Stomach (tissue), 4 donors: Measurements from ENCODE around the gene TFDP2.

Source experiments
- CTCF ChIP-seq, 7 experiments: fragments of 450-650 bp in 4 of 7; fragments of 200-600 bp in 3 of 7; sonication (generic) in 3 of 7; IDR thresholded peaks; one replicate each; pipeline ENCODE4 v1.5.1; 2016 to 2019; ENCODE audit warnings: antibody characterized with exemption in 7 of 7, control low read depth in 2 of 7, mild to moderate bottlenecking in 1 of 7
- POLR2A ChIP-seq, 4 donors: fragments of 450-650 bp; IDR thresholded peaks; one replicate each; pipeline ENCODE4 v1.6.1; 2016; ENCODE audit warnings: antibody characterized with exemption in 4 of 4, control low read depth in 2 of 4, mild to moderate bottlenecking in 1 of 4, moderate library complexity in 1 of 4

- TF ChIP-seq POLR2A (IDR thresholded peaks at IDR 0.05): no peak
- TF ChIP-seq CTCF (IDR thresholded peaks at IDR 0.05): no peak
Observed at GRCh38 chr3:141963301-141963700, 186.0 kb downstream of the TFDP2 start.
